HepG2 (cell line): ENCODE measurements around the gene PRKG1. TPM values are rescaled to one million over a fixed set of nuclear protein-coding genes. Genes with fewer than 3 reads are reported as not detected.

ENCODE experiments used
- ATAC-seq: fragments of 200-7000 bp; cut with Tn5 transposase; 3 replicates; pipeline ENCODE4 v1.9.1; 2020; ENCODE audit warnings: mild to moderate bottlenecking, moderate library complexity
- BruUV-seq: library from RNA; stranded (reverse); fragments of 400-500 nt; replicated peaks from 2 replicates; lab custom pipeline; 2021; lab: Mats Ljungman, UMichigan
- CTCF ChIA-PET: fragments of 300-600 bp; formaldehyde crosslinking; extraction: SDS; loops from one replicate; lab custom pipeline; 2021; ENCODE audit warnings: low total read pairs, inconsistent platforms, low intra/inter-chr PET ratio; lab: Yijun Ruan, JAX
- POLR2A ChIA-PET: fragments of 350-600 bp; sonication (Branson Sonifier 250); formaldehyde crosslinking; loops from one replicate; lab custom pipeline; 2020; ENCODE audit warnings: antibody characterized with exemption, inconsistent platforms; lab: Yijun Ruan, JAX
- DNase-seq: peaks from one replicate; pipeline ENCODE4 v3.0.0-alpha.2; 2015; ENCODE audit warnings: low spot score
- FAIRE-seq: peaks from 3 replicates; lab custom pipeline; 2011; peaks lifted over from hg19 to GRCh38; lab: Jason Lieb, UNC
- H2AFZ ChIP-seq: one replicate; pipeline ENCODE4 v1.6.1; 2011; ENCODE audit warnings: low read length, inconsistent platforms
- H3K27ac ChIP-seq: fragments of 300-600 bp; 3 replicates; pipeline ENCODE4 v1.8.0; 2011; ENCODE audit warnings: mixed run types, mild to moderate bottlenecking, mixed read lengths, low read length, inconsistent platforms; ENCODE audit not compliant: insufficient read depth; ENCODE audit errors: extremely low read length
- H3K27me3 ChIP-seq, 2 experiments: fragments of 200-600 bp in 1 of 2; 2 replicates in 1 of 2; 3 replicates in 1 of 2; pipeline versions ENCODE4 v1.6.0 to v1.8.0; 2011; ENCODE audit warnings: low read length in 2 of 2, mild to moderate bottlenecking in 2 of 2, moderate library complexity in 2 of 2, inconsistent platforms in 1 of 2; ENCODE audit not compliant: insufficient read depth in 2 of 2, control insufficient read depth in 1 of 2
- H3K36me3 ChIP-seq, 2 experiments: fragments of 200-600 bp in 1 of 2; replicated peaks in 1 of 2; 2 replicates in 1 of 2; 3 replicates in 1 of 2; pipeline versions ENCODE4 v1.5.1 to v1.8.0; 2011; ENCODE audit warnings: low read length in 2 of 2, inconsistent platforms in 1 of 2; ENCODE audit not compliant: insufficient read depth in 2 of 2, control insufficient read depth in 1 of 2
- H3K4me1 ChIP-seq: 2 replicates; pipeline ENCODE4 v1.5.1; 2012; ENCODE audit warnings: low read length, inconsistent platforms; ENCODE audit not compliant: insufficient read depth
- H3K4me2 ChIP-seq: 2 replicates; pipeline ENCODE4 v1.6.0; 2011; ENCODE audit warnings: low read depth, low read length, inconsistent platforms
- H3K4me3 ChIP-seq, 3 experiments: fragments of 200-600 bp in 1 of 3; sonication (generic), shearing (Covaris generic) in 1 of 3; replicated peaks in 1 of 3; 2 replicates each; pipeline ENCODE4 v1.5.1; 2011 to 2016; ENCODE audit warnings: low read length in 3 of 3, inconsistent platforms in 2 of 3, low read depth in 2 of 3, mild to moderate bottlenecking in 2 of 3, control low read depth in 1 of 3, mixed read lengths in 1 of 3; ENCODE audit not compliant: insufficient read depth in 1 of 3
- H3K79me2 ChIP-seq: one replicate; pipeline ENCODE4 v1.6.1; 2011; ENCODE audit warnings: low read length, inconsistent platforms; ENCODE audit not compliant: insufficient read depth
- H3K9ac ChIP-seq: 2 replicates; pipeline ENCODE4 v1.6.0; 2011; ENCODE audit warnings: mild to moderate bottlenecking, low read depth, low read length, inconsistent platforms; ENCODE audit not compliant: insufficient read depth
- H3K9me3 ChIP-seq: 2 replicates; pipeline ENCODE4 v1.5.1; 2012; ENCODE audit warnings: mild to moderate bottlenecking, low read length
- H4K20me1 ChIP-seq: 2 replicates; pipeline ENCODE4 v1.6.0; 2011; ENCODE audit warnings: inconsistent platforms, mild to moderate bottlenecking, low read length, moderate library complexity; ENCODE audit not compliant: insufficient read depth
- CBX2 ChIP-seq, 2 experiments: fragments of 200-600 bp in 1 of 2; sonication (generic); formaldehyde crosslinking in 1 of 2; IDR thresholded peaks; 2 replicates each; pipeline versions ENCODE4 v1.7.0 to v1.8.1; 2018 to 2022; ENCODE audit warnings: low read depth in 2 of 2, low read length in 1 of 2, mild to moderate bottlenecking in 1 of 2, missing genetic modification reagents in 1 of 2
- CHD2 ChIP-seq: IDR thresholded peaks from 2 replicates; pipeline ENCODE4 v1.6.1; 2011; ENCODE audit warnings: low read depth, low read length, improper control_type of control experiment
- FOXM1 ChIP-seq: sonication (generic); formaldehyde crosslinking; IDR thresholded peaks from 2 replicates; pipeline ENCODE4 v1.5.0; 2020; ENCODE audit warnings: missing genetic modification reagents
- GPN1 ChIP-seq: sonication (generic); formaldehyde crosslinking; IDR thresholded peaks from 2 replicates; pipeline ENCODE4 v1.5.1; 2020; ENCODE audit warnings: missing genetic modification reagents, borderline replicate concordance
- JDP2 ChIP-seq: sonication (generic); formaldehyde crosslinking; IDR thresholded peaks from 2 replicates; pipeline ENCODE4 v1.8.1; 2022; ENCODE audit warnings: missing genetic modification reagents, borderline replicate concordance
- KDM3A ChIP-seq: IDR thresholded peaks from 2 replicates; pipeline ENCODE4 v1.6.1; 2018; ENCODE audit warnings: low read depth, missing compliant biosample characterization
- KDM6A ChIP-seq: IDR thresholded peaks from 2 replicates; pipeline ENCODE4 v1.6.1; 2016; ENCODE audit warnings: low read depth
- MAFG ChIP-seq: sonication (generic); formaldehyde crosslinking; IDR thresholded peaks from 2 replicates; pipeline ENCODE4 v1.5.1; 2020; ENCODE audit warnings: mild to moderate bottlenecking, missing genetic modification reagents
- MATR3 ChIP-seq: sonication (generic); formaldehyde crosslinking; IDR thresholded peaks from 2 replicates; pipeline ENCODE4 v1.4.0; 2020; ENCODE audit warnings: missing genetic modification reagents
- MYPOP ChIP-seq: sonication (generic); formaldehyde crosslinking; IDR thresholded peaks from 2 replicates; pipeline ENCODE4 v1.8.1; 2023; ENCODE audit warnings: mild to moderate bottlenecking, moderate library complexity, missing genetic modification reagents
- NFATC3 ChIP-seq: sonication (generic); formaldehyde crosslinking; IDR thresholded peaks from 2 replicates; pipeline ENCODE4 v1.5.1; 2020; ENCODE audit warnings: mild to moderate bottlenecking, missing genetic modification reagents
- RBAK ChIP-seq: sonication (generic); formaldehyde crosslinking; IDR thresholded peaks from 2 replicates; pipeline ENCODE4 v1.5.1; 2020; ENCODE audit warnings: mild to moderate bottlenecking, missing genetic modification reagents
- SMAD3 ChIP-seq: sonication (generic); formaldehyde crosslinking; IDR thresholded peaks from 2 replicates; pipeline ENCODE4 v1.4.0; 2020; ENCODE audit warnings: missing genetic modification reagents
- TEAD2 ChIP-seq: sonication (generic); formaldehyde crosslinking; IDR thresholded peaks from 2 replicates; pipeline ENCODE4 v1.9.0; 2021; ENCODE audit warnings: missing genetic modification reagents
- ZNF572 ChIP-seq: sonication (generic); formaldehyde crosslinking; IDR thresholded peaks from 2 replicates; pipeline ENCODE4 v1.5.1; 2020; ENCODE audit warnings: mild to moderate bottlenecking, missing genetic modification reagents
- ZNF788 ChIP-seq: sonication (generic); formaldehyde crosslinking; IDR thresholded peaks from 2 replicates; pipeline ENCODE4 v1.5.0; 2020; ENCODE audit warnings: mild to moderate bottlenecking, missing genetic modification reagents, borderline replicate concordance
- WGBS: methylation state at CpG from one replicate; pipeline ENCODE4 v1.1.6; 2017; ENCODE audit warnings: low lambda C conversion rate; 5-methylcytosine and 5-hydroxymethylcytosine counted together
- in situ Hi-C: cut with HindIII; loops from 2 replicates; pipeline ENCODE4 v1.10.0; 2017; ENCODE audit warnings: low pct_unique_long_range_greater_than_20kb; ENCODE audit not compliant: extremely low pct_ligation_motif_present
- intact Hi-C: fragments of 100-400 bp; cut with micrococcal nuclease; formaldehyde crosslinking; loops from one replicate; pipeline ENCODE4 v1.10.0; 2022; ENCODE audit not compliant: unreplicated experiment
- polyA plus RNA-seq, 8 experiments: library from polyadenylated mRNA; depleted of rRNA in 3 of 8; stranded (reverse) in 7 of 8; unstranded in 1 of 8; fragments of >200 nt; fragmentation: Illumina TruSeq in 4 of 8; extraction: Trizol in 4 of 8; gene quantifications; 2 replicates each; pipeline versions ENCODE4 v1.2.1 to v1.2.3, GENCODE V29; 2011 to 2016; ENCODE audit warnings: low read depth in 4 of 8, missing spikeins in 1 of 8, mixed read lengths in 1 of 8; ENCODE audit not compliant: insufficient read depth in 1 of 8
- total RNA-seq, 5 experiments: library from RNA; depleted of rRNA; stranded (reverse); fragments of >200 nt; fragmentation: Illumina TruSeq; extraction: Trizol; gene quantifications; 2 replicates each; pipeline ENCODE4 v1.2.3, GENCODE V29; 2016; ENCODE audit warnings: low read depth in 1 of 5
- TF ChIP-seq, protein P1 (sequence below): sonication (generic); formaldehyde crosslinking; IDR thresholded peaks from 2 replicates; pipeline ENCODE4 v1.8.1; 2023; ENCODE audit warnings: mild to moderate bottlenecking, missing genetic modification reagents
- TF ChIP-seq, protein P2 (sequence below): sonication (generic); formaldehyde crosslinking; IDR thresholded peaks from 2 replicates; pipeline ENCODE4 v1.9.0; 2022; ENCODE audit warnings: low read depth, missing genetic modification reagents
- TF ChIP-seq, protein P3 (sequence below): sonication (generic); formaldehyde crosslinking; IDR thresholded peaks from 2 replicates; pipeline ENCODE4 v1.5.0; 2020; ENCODE audit warnings: missing genetic modification reagents
- TF ChIP-seq, protein P4 (sequence below): sonication (generic); formaldehyde crosslinking; IDR thresholded peaks from 2 replicates; pipeline ENCODE4 v1.4.0; 2020; ENCODE audit warnings: mild to moderate bottlenecking, low read depth, missing genetic modification reagents

The PRKG1 gene
- total and polyA plus RNA-seq, 2 of the 13 experiments (the other 11 are each of a cell fraction or from before 2014, with no cell fraction given) = 0.01 TPM; not detected in 1

GRCh38 chr10:51766423-51767102 is 692.3 kb downstream of the PRKG1 start:
- Histone ChIP-seq H3K27me3 (no peaks in the 10 kb centered on the region), H3K79me2 (no peaks in the 10 kb centered on the region), H4K20me1 (no peaks in the 10 kb centered on the region), H2AFZ (no peak overlapping the region), H3K9me3 (no peaks in the 10 kb centered on the region), H3K4me1 (no peaks in the 10 kb centered on the region), H3K9ac (no peak overlapping the region), H3K36me3 (no peaks in the 10 kb centered on the region), H3K4me2 (no peak overlapping the region), H3K4me3 (no peak overlapping the region), H3K27ac (no peak overlapping the region)
- FAIRE-seq (no peak), DNase-seq (no peak), ATAC-seq (no peak)
- in situ Hi-C loops (no loop called here), intact Hi-C loops (no loop called here)
- 1% methylated on average over 3 of the region's 3 CpGs for WGBS
- ChIA-PET CTCF (no interaction called here), POLR2A (no interaction called here)
- TF ChIP-seq ZNF572 = no peak
- no peak for TF ChIP-seq MATR3
- no peak for TF ChIP-seq GPN1 (CRISPR knock-in tag)
- TF ChIP-seq SMAD3 (CRISPR knock-in tag) = no peak
- TF ChIP-seq JDP2 = no peak
- TF ChIP-seq FOXM1 (CRISPR knock-in tag) = no peak
- TF ChIP-seq, protein P1, sequence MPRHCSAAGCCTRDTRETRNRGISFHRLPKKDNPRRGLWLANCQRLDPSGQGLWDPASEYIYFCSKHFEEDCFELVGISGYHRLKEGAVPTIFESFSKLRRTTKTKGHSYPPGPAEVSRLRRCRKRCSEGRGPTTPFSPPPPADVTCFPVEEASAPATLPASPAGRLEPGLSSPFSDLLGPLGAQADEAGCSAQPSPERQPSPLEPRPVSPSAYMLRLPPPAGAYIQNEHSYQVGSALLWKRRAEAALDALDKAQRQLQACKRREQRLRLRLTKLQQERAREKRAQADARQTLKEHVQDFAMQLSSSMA (CRISPR knock-in tag) = no peak
- TF ChIP-seq, protein P2, sequence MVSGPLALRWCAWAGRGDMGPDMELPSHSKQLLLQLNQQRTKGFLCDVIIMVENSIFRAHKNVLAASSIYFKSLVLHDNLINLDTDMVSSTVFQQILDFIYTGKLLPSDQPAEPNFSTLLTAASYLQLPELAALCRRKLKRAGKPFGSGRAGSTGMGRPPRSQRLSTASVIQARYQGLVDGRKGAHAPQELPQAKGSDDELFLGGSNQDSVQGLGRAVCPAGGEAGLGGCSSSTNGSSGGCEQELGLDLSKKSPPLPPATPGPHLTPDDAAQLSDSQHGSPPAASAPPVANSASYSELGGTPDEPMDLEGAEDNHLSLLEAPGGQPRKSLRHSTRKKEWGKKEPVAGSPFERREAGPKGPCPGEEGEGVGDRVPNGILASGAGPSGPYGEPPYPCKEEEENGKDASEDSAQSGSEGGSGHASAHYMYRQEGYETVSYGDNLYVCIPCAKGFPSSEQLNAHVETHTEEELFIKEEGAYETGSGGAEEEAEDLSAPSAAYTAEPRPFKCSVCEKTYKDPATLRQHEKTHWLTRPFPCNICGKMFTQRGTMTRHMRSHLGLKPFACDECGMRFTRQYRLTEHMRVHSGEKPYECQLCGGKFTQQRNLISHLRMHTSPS (CRISPR knock-in tag) = no peak
- TF ChIP-seq MYPOP (CRISPR knock-in tag) = no peak
- TF ChIP-seq CHD2 = no peak
- TF ChIP-seq MAFG (CRISPR knock-in tag) = no peak
- no peak for TF ChIP-seq KDM3A (CRISPR knock-in tag)
- no peak for TF ChIP-seq ZNF788 (CRISPR knock-in tag)
- TF ChIP-seq RBAK = no peak
- TF ChIP-seq, protein P3, sequence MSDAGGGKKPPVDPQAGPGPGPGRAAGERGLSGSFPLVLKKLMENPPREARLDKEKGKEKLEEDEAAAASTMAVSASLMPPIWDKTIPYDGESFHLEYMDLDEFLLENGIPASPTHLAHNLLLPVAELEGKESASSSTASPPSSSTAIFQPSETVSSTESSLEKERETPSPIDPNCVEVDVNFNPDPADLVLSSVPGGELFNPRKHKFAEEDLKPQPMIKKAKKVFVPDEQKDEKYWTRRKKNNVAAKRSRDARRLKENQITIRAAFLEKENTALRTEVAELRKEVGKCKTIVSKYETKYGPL (CRISPR knock-in tag) = no peak
- TF ChIP-seq, protein P4, sequence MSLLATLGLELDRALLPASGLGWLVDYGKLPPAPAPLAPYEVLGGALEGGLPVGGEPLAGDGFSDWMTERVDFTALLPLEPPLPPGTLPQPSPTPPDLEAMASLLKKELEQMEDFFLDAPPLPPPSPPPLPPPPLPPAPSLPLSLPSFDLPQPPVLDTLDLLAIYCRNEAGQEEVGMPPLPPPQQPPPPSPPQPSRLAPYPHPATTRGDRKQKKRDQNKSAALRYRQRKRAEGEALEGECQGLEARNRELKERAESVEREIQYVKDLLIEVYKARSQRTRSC (CRISPR knock-in tag) = no peak
- TF ChIP-seq CBX2 (IDR thresholded peaks at IDR 0.05; ENCODE audit: low read depth, low read length) = no peak
- TF ChIP-seq CBX2 (CRISPR knock-in tag; IDR thresholded peaks at IDR 0.05; ENCODE audit: low read depth) = no peak
- no peak for TF ChIP-seq NFATC3
- TF ChIP-seq KDM6A (CRISPR knock-in tag) = no peak
- no peak for TF ChIP-seq TEAD2
- no TSS peak for BruUV-seq
